ENCODE measurements around the gene OTUD7B. TPM values are rescaled to one million over a fixed set of nuclear protein-coding genes. Genes with fewer than 3 reads are reported as not detected.

The OTUD7B gene
- total and polyA plus RNA-seq, 4 donors, result 6.3 to 41.2 (median 21.5) TPM

GRCh38 chr1:150009604-150010392, 728 bp downstream of the OTUD7B start:
- Histone ChIP-seq H3K4me3 (ENCODE audit: low read length in 2 of 2) (peak overlapping the region; percentile 75 to 85), H3K4me1 (ENCODE audit: control insufficient read depth in 1 of 2, insufficient read depth in 2 of 2, low read length in 2 of 2) (peaks cover 1 to 5% of the 10 kb centered on the region in 2 donors), H3K27ac (ENCODE audit: low read depth in 1 of 2, low read length in 2 of 2) (peak overlapping the region; percentile 76 to 95), H3K36me3 (ENCODE audit: control insufficient read depth in 1 of 2, insufficient read depth in 2 of 2, low read length in 1 of 2) (no peaks in the 10 kb centered on the region), H3K9me3 (ENCODE audit: control insufficient read depth, low read length) (no peaks in the 10 kb centered on the region), H3K27me3 (ENCODE audit: control insufficient read depth in 1 of 2, insufficient read depth in 2 of 2, low read length in 1 of 2) (no peaks in the 10 kb centered on the region)
- WGBS, 2 donors, result 1% methylated on average over 29 of the region's 29 CpGs
- intact Hi-C loops (cut with DNase I), result loop anchor here in 1 of 2 donors (10.0 kb wide), 1 partner anchor 45 kb away; no protein-coding TSS in a partner anchor
- peak; percentile 53 to 82 for DNase-seq
- peak; percentile 58 for ATAC-seq (ENCODE audit: low FRiP score)

GRCh38 chr1:150008699-150009098, 1.8 kb downstream of the OTUD7B start:
- Histone ChIP-seq H3K4me3 (ENCODE audit: low read length in 2 of 2) (peak overlapping the region; percentile 75 to 85), H3K27ac (ENCODE audit: low read depth in 1 of 2, low read length in 2 of 2) (peak overlapping the region in 1 of 2 donors; percentile 61), H3K36me3 (ENCODE audit: control insufficient read depth in 1 of 2, insufficient read depth in 2 of 2, low read length in 1 of 2) (no peaks in the 10 kb centered on the region), H3K4me1 (ENCODE audit: control insufficient read depth in 1 of 2, insufficient read depth in 2 of 2, low read length in 2 of 2) (peaks cover 1 to 5% of the 10 kb centered on the region in 2 donors), H3K27me3 (ENCODE audit: control insufficient read depth in 1 of 2, insufficient read depth in 2 of 2, low read length in 1 of 2) (no peaks in the 10 kb centered on the region), H3K9me3 (ENCODE audit: control insufficient read depth, low read length) (no peaks in the 10 kb centered on the region)
- DNase-seq (no peak), ATAC-seq (ENCODE audit: low FRiP score) (no peak)
- intact Hi-C loops (cut with DNase I), result loop anchor here in 1 of 2 donors (10.0 kb wide), 1 partner anchor 46 kb away; no protein-coding TSS in a partner anchor
- 33 to 36% methylated on average over 6 of the region's 6 CpGs for WGBS, 2 donors

- no peak overlapping the region for H3K4me3 ChIP-seq (ENCODE audit: low read length in 2 of 2)
- H3K27me3 ChIP-seq (ENCODE audit: control insufficient read depth in 1 of 2, insufficient read depth in 2 of 2, low read length in 1 of 2), result no peaks in the 10 kb centered on the region
- H3K36me3 ChIP-seq (ENCODE audit: control insufficient read depth in 1 of 2, insufficient read depth in 2 of 2, low read length in 1 of 2), result no peaks in the 10 kb centered on the region
- DNase-seq (no peak), ATAC-seq (ENCODE audit: low FRiP score) (no peak)
- intact Hi-C loops (cut with DNase I), result loop anchor here in 1 of 2 donors (10.0 kb wide), 1 partner anchor 48 kb away; no protein-coding TSS in a partner anchor
- no peaks in the 10 kb centered on the region for H3K9me3 ChIP-seq (ENCODE audit: control insufficient read depth, low read length)
- H3K4me1 ChIP-seq (ENCODE audit: control insufficient read depth in 1 of 2, insufficient read depth in 2 of 2, low read length in 2 of 2), result peaks cover 1 to 5% of the 10 kb centered on the region in 2 donors
- H3K27ac ChIP-seq (ENCODE audit: low read depth in 1 of 2, low read length in 2 of 2), result no peak overlapping the region
- WGBS, 2 donors, result 89% methylated on average over 4 of the region's 4 CpGs
These were observed 3.6 kb downstream of the OTUD7B start for GRCh38 chr1:150006881-150007421.

- H3K4me1 ChIP-seq (ENCODE audit: control insufficient read depth in 1 of 2, insufficient read depth in 2 of 2, low read length in 2 of 2), result peaks cover 1 to 11% of the 10 kb centered on the region in 2 donors
- no peak overlapping the region for H3K4me3 ChIP-seq (ENCODE audit: low read length in 2 of 2)
- DNase-seq (no peak), ATAC-seq (ENCODE audit: low FRiP score) (no peak)
- intact Hi-C loops (cut with DNase I), result loop anchor here in 1 of 2 donors (10.0 kb wide), 1 partner anchor 49 kb away; no protein-coding TSS in a partner anchor
- H3K9me3 ChIP-seq (ENCODE audit: control insufficient read depth, low read length), result no peaks in the 10 kb centered on the region
- 51 to 54% methylated on average over 2 of the region's 2 CpGs for WGBS, 2 donors
- no peak overlapping the region for H3K27ac ChIP-seq (ENCODE audit: low read depth in 1 of 2, low read length in 2 of 2)
- H3K36me3 ChIP-seq (ENCODE audit: control insufficient read depth in 1 of 2, insufficient read depth in 2 of 2, low read length in 1 of 2), result no peaks in the 10 kb centered on the region
- H3K27me3 ChIP-seq (ENCODE audit: control insufficient read depth in 1 of 2, insufficient read depth in 2 of 2, low read length in 1 of 2), result no peaks in the 10 kb centered on the region
These were observed 4.9 kb downstream of the OTUD7B start for GRCh38 chr1:150005606-150006005.

- intact Hi-C loops (cut with DNase I), result loop anchor here in 1 of 2 donors (10.0 kb wide), 1 partner anchor 51 kb away; no protein-coding TSS in a partner anchor
- WGBS, 2 donors, result 89 to 93% methylated on average over 3 of the region's 3 CpGs
- peaks cover 1 to 11% of the 10 kb centered on the region in 2 donors for H3K4me1 ChIP-seq (ENCODE audit: control insufficient read depth in 1 of 2, insufficient read depth in 2 of 2, low read length in 2 of 2)
- no peak overlapping the region for H3K4me3 ChIP-seq (ENCODE audit: low read length in 2 of 2)
- H3K27me3 ChIP-seq (ENCODE audit: control insufficient read depth in 1 of 2, insufficient read depth in 2 of 2, low read length in 1 of 2), result no peaks in the 10 kb centered on the region
- H3K27ac ChIP-seq (ENCODE audit: low read depth in 1 of 2, low read length in 2 of 2), result no peak overlapping the region
- H3K36me3 ChIP-seq (ENCODE audit: control insufficient read depth in 1 of 2, insufficient read depth in 2 of 2, low read length in 1 of 2), result no peaks in the 10 kb centered on the region
- H3K9me3 ChIP-seq (ENCODE audit: control insufficient read depth, low read length), result no peaks in the 10 kb centered on the region
- ATAC-seq (ENCODE audit: low FRiP score) (no peak), DNase-seq (no peak)
These were observed 6.7 kb downstream of the OTUD7B start for GRCh38 chr1:150003801-150004200.

- no peaks in the 10 kb centered on the region for H3K36me3 ChIP-seq (ENCODE audit: control insufficient read depth in 1 of 2, insufficient read depth in 2 of 2, low read length in 1 of 2)
- H3K27ac ChIP-seq (ENCODE audit: low read depth in 1 of 2, low read length in 2 of 2), result peak overlapping the region in 1 of 2 donors; percentile 17
- H3K9me3 ChIP-seq (ENCODE audit: control insufficient read depth, low read length), result no peaks in the 10 kb centered on the region
- DNase-seq, result no peak
- ATAC-seq (ENCODE audit: low FRiP score), result no peak
- peaks cover 1 to 11% of the 10 kb centered on the region in 2 donors for H3K4me1 ChIP-seq (ENCODE audit: control insufficient read depth in 1 of 2, insufficient read depth in 2 of 2, low read length in 2 of 2)
- 66 to 69% methylated on average over 2 of the region's 2 CpGs for WGBS, 2 donors
- intact Hi-C loops (cut with DNase I), result loop anchor here in 1 of 2 donors (10.0 kb wide), 1 partner anchor 53 kb away; no protein-coding TSS in a partner anchor
- no peak overlapping the region for H3K4me3 ChIP-seq (ENCODE audit: low read length in 2 of 2)
- no peaks in the 10 kb centered on the region for H3K27me3 ChIP-seq (ENCODE audit: control insufficient read depth in 1 of 2, insufficient read depth in 2 of 2, low read length in 1 of 2)
These were observed 8.3 kb downstream of the OTUD7B start for GRCh38 chr1:150002217-150002616.

GRCh38 chr1:150001415-150001814, 9.1 kb downstream of the OTUD7B start:
- ATAC-seq (ENCODE audit: low FRiP score), result no peak
- H3K27me3 ChIP-seq (ENCODE audit: control insufficient read depth in 1 of 2, insufficient read depth in 2 of 2, low read length in 1 of 2), result no peaks in the 10 kb centered on the region

GRCh38 chr1:149997585-149998262, 12.8 kb downstream of the OTUD7B start:
- Histone ChIP-seq H3K27ac (ENCODE audit: low read depth in 1 of 2, low read length in 2 of 2) (no peak overlapping the region), H3K36me3 (ENCODE audit: control insufficient read depth in 1 of 2, insufficient read depth in 2 of 2, low read length in 1 of 2) (no peaks in the 10 kb centered on the region), H3K27me3 (ENCODE audit: control insufficient read depth in 1 of 2, insufficient read depth in 2 of 2, low read length in 1 of 2) (no peaks in the 10 kb centered on the region), H3K4me1 (ENCODE audit: control insufficient read depth in 1 of 2, insufficient read depth in 2 of 2, low read length in 2 of 2) (peaks cover 0 to 6% of the 10 kb centered on the region in 2 donors), H3K9me3 (ENCODE audit: control insufficient read depth, low read length) (no peaks in the 10 kb centered on the region), H3K4me3 (ENCODE audit: low read length in 2 of 2) (no peak overlapping the region)
- ATAC-seq (ENCODE audit: low FRiP score) (no peak), DNase-seq (no peak)
- intact Hi-C loops (cut with DNase I), result no loop called here
- whole genome bisulfite sequencing, 2 donors, result 86 to 88% methylated on average over 6 of the region's 6 CpGs

More at GRCh38 chr1:150001415-150001814, 9.1 kb downstream of the OTUD7B start:
- no peak for DNase-seq
- Histone ChIP-seq H3K9me3 (ENCODE audit: control insufficient read depth, low read length) (no peaks in the 10 kb centered on the region), H3K4me1 (ENCODE audit: control insufficient read depth in 1 of 2, insufficient read depth in 2 of 2, low read length in 2 of 2) (peaks cover 0 to 6% of the 10 kb centered on the region in 2 donors), H3K36me3 (ENCODE audit: control insufficient read depth in 1 of 2, insufficient read depth in 2 of 2, low read length in 1 of 2) (no peaks in the 10 kb centered on the region), H3K4me3 (ENCODE audit: low read length in 2 of 2) (no peak overlapping the region), H3K27ac (ENCODE audit: low read depth in 1 of 2, low read length in 2 of 2) (peak overlapping the region in 1 of 2 donors; percentile 28)
- 86 to 88% methylated on average over 1 of the region's 1 CpG for WGBS, 2 donors
- intact Hi-C loops (cut with DNase I), result loop anchor here in 1 of 2 donors (10.0 kb wide), 1 partner anchor 53 kb away; no protein-coding TSS in a partner anchor
